Liver (tissue), 9 donors: ENCODE results near the gene EXOC3. TPM values are rescaled to one million over a fixed set of nuclear protein-coding genes. Genes with fewer than 3 reads are reported as not detected.

Experiments used
- DNase-seq: peaks from one replicate; pipeline ENCODE4 v3.0.0-alpha.2; 2017; ENCODE audit warnings: low spot score
- H3K27ac ChIP-seq, 2 donors: one replicate each; pipeline ENCODE4 v1.7.0; 2013; ENCODE audit warnings: inconsistent platforms in 2 of 2, low read length in 2 of 2, control low read depth in 1 of 2, low read depth in 1 of 2, mild to moderate bottlenecking in 1 of 2
- H3K27me3 ChIP-seq, 4 donors: one replicate each; pipeline versions ENCODE4 v1.6.1 to v1.7.0; 2013; ENCODE audit warnings: low read length in 3 of 4, inconsistent platforms in 1 of 4, mild to moderate bottlenecking in 1 of 4, moderate library complexity in 1 of 4; ENCODE audit not compliant: control insufficient read depth in 4 of 4, insufficient read depth in 4 of 4
- H3K36me3 ChIP-seq, 4 donors: one replicate each; pipeline versions ENCODE4 v1.6.1 to v1.7.0; 2013; ENCODE audit warnings: low read length in 3 of 4, mild to moderate bottlenecking in 3 of 4, low read depth in 1 of 4, moderate library complexity in 1 of 4; ENCODE audit not compliant: control insufficient read depth in 4 of 4, insufficient read depth in 3 of 4
- H3K4me1 ChIP-seq, 4 donors: one replicate each; pipeline versions ENCODE4 v1.6.1 to v1.7.0; 2013; ENCODE audit warnings: low read length in 3 of 4, mild to moderate bottlenecking in 3 of 4, moderate library complexity in 1 of 4; ENCODE audit not compliant: control insufficient read depth in 4 of 4, insufficient read depth in 4 of 4
- H3K4me3 ChIP-seq, 3 donors: one replicate each; pipeline versions ENCODE4 v1.6.1 to v1.7.0; 2013; ENCODE audit warnings: low read length in 3 of 3, control low read depth in 1 of 3, low read depth in 1 of 3, mild to moderate bottlenecking in 1 of 3
- H3K9ac ChIP-seq, 2 donors: one replicate each; pipeline ENCODE4 v1.7.0; 2013; ENCODE audit warnings: low read length in 2 of 2, mild to moderate bottlenecking in 2 of 2, moderate library complexity in 2 of 2, control low read depth in 1 of 2, low read depth in 1 of 2
- H3K9me3 ChIP-seq, 4 donors: one replicate each; pipeline versions ENCODE4 v1.6.1 to v1.7.0; 2013; ENCODE audit warnings: low read length in 3 of 4; ENCODE audit not compliant: control insufficient read depth in 4 of 4
- CTCF ChIP-seq: fragments of 150-350 bp; IDR thresholded peaks from 2 replicates; pipeline ENCODE4 v1.5.1; 2017; ENCODE audit warnings: improper control_type of control experiment, low read depth, low read length; ENCODE audit not compliant: missing input control
- EGR1 ChIP-seq, 2 donors: IDR thresholded peaks; 2 replicates each; pipeline ENCODE4 v1.6.1; 2016 to 2018; ENCODE audit warnings: antibody characterized with exemption in 2 of 2, low read depth in 2 of 2
- FOXA1 ChIP-seq: IDR thresholded peaks from 2 replicates; pipeline ENCODE4 v1.6.1; 2016; ENCODE audit warnings: antibody characterized with exemption
- FOXA2 ChIP-seq: IDR thresholded peaks from 2 replicates; pipeline ENCODE4 v1.6.1; 2016; ENCODE audit warnings: antibody characterized with exemption
- HNF4G ChIP-seq: IDR thresholded peaks from 2 replicates; pipeline ENCODE4 v1.6.1; 2016; ENCODE audit warnings: antibody characterized with exemption
- MAX ChIP-seq: IDR thresholded peaks from 2 replicates; pipeline ENCODE4 v1.6.1; 2016; ENCODE audit warnings: antibody characterized with exemption
- RAD21 ChIP-seq, 2 donors: IDR thresholded peaks; 2 replicates each; pipeline ENCODE4 v1.6.1; 2016; ENCODE audit warnings: antibody characterized with exemption in 2 of 2, mild to moderate bottlenecking in 2 of 2
- SP1 ChIP-seq: IDR thresholded peaks from 2 replicates; pipeline ENCODE4 v1.6.1; 2018; ENCODE audit warnings: antibody characterized with exemption, mild to moderate bottlenecking
- TAF1 ChIP-seq: conservative IDR thresholded peaks from 2 replicates; pipeline ENCODE4 v1.6.1; 2016; ENCODE audit warnings: antibody characterized with exemption, mild to moderate bottlenecking
- YY1 ChIP-seq: IDR thresholded peaks from 2 replicates; pipeline ENCODE4 v1.6.1; 2016; ENCODE audit warnings: antibody characterized with exemption, mild to moderate bottlenecking
- ZBTB33 ChIP-seq: IDR thresholded peaks from 2 replicates; pipeline ENCODE4 v1.6.1; 2016; ENCODE audit warnings: antibody characterized with exemption
- WGBS: extraction: QIAGEN DNeasy Blood & Tissue Kit; methylation state at CpG from one replicate; pipeline ENCODE4 v1.1.7; 2013; 5-methylcytosine and 5-hydroxymethylcytosine counted together
- polyA plus RNA-seq, 2 donors: library from polyadenylated mRNA; stranded (reverse) in 1 of 2; unstranded in 1 of 2; fragments of 200-250 nt in 1 of 2; fragments of >200 nt in 1 of 2; fragmentation: Nextera tagmentation in 1 of 2; extraction: Ambion mirVana in 1 of 2; gene quantifications; one replicate each; pipeline versions ENCODE4 v1.2.1 to v1.2.3, GENCODE V29; 2013 to 2015
- total RNA-seq, 2 donors: library from RNA; depleted of rRNA; stranded (reverse); fragments of >200 nt; gene quantifications; one replicate each; pipeline ENCODE4 v1.2.3, GENCODE V29; 2014
- TF ChIP-seq, protein P1 (sequence below): IDR thresholded peaks from 2 replicates; pipeline ENCODE4 v1.6.1; 2016; ENCODE audit warnings: antibody characterized with exemption, mild to moderate bottlenecking
- donor health status: healthy.
- donor health status: healthy.
- donor health status: healthy.
- donor health status: healthy.
- donor health status: healthy.

The EXOC3 gene
- total and polyA plus RNA-seq, 4 donors = 12.4 to 23.9 (median 18.5) TPM

GRCh38 chr5:500491-500890, 57.5 kb downstream of the EXOC3 start:
- 93% methylated on average over 10 of the region's 10 CpGs for WGBS
- Histone ChIP-seq H3K36me3 (no peaks in the 10 kb centered on the region), H3K4me3 (no peak overlapping the region), H3K27ac (no peak overlapping the region), H3K9me3 (peaks cover 0 to 1% (median 0%) of the 10 kb centered on the region in 4 donors), H3K9ac (no peak overlapping the region), H3K4me1 (no peaks in the 10 kb centered on the region), H3K27me3 (peaks cover 0 to 3% (median 0%) of the 10 kb centered on the region in 4 donors)
- DNase-seq = no peak
- no peak for TF ChIP-seq HNF4G
- TF ChIP-seq SP1 = no peak
- TF ChIP-seq FOXA1 = no peak
- TF ChIP-seq MAX = no peak
- TF ChIP-seq ZBTB33 = no peak
- TF ChIP-seq YY1 = no peak
- TF ChIP-seq RAD21 (IDR thresholded peaks at IDR 0.05) = no peak
- TF ChIP-seq TAF1 = no peak
- TF ChIP-seq FOXA2 = no peak
- no peak for TF ChIP-seq CTCF
- TF ChIP-seq, protein P1, sequence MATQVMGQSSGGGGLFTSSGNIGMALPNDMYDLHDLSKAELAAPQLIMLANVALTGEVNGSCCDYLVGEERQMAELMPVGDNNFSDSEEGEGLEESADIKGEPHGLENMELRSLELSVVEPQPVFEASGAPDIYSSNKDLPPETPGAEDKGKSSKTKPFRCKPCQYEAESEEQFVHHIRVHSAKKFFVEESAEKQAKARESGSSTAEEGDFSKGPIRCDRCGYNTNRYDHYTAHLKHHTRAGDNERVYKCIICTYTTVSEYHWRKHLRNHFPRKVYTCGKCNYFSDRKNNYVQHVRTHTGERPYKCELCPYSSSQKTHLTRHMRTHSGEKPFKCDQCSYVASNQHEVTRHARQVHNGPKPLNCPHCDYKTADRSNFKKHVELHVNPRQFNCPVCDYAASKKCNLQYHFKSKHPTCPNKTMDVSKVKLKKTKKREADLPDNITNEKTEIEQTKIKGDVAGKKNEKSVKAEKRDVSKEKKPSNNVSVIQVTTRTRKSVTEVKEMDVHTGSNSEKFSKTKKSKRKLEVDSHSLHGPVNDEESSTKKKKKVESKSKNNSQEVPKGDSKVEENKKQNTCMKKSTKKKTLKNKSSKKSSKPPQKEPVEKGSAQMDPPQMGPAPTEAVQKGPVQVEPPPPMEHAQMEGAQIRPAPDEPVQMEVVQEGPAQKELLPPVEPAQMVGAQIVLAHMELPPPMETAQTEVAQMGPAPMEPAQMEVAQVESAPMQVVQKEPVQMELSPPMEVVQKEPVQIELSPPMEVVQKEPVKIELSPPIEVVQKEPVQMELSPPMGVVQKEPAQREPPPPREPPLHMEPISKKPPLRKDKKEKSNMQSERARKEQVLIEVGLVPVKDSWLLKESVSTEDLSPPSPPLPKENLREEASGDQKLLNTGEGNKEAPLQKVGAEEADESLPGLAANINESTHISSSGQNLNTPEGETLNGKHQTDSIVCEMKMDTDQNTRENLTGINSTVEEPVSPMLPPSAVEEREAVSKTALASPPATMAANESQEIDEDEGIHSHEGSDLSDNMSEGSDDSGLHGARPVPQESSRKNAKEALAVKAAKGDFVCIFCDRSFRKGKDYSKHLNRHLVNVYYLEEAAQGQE = no peak

GRCh38 chr5:501105-501830, 58.3 kb downstream of the EXOC3 start:
- Histone ChIP-seq H3K4me1 (no peaks in the 10 kb centered on the region), H3K36me3 (no peaks in the 10 kb centered on the region), H3K27ac (no peak overlapping the region), H3K9ac (no peak overlapping the region), H3K9me3 (peaks cover 0 to 1% (median 0%) of the 10 kb centered on the region in 4 donors), H3K27me3 (peaks cover 0 to 3% (median 0%) of the 10 kb centered on the region in 4 donors), H3K4me3 (no peak overlapping the region)
- no peak for DNase-seq
- no peak for TF ChIP-seq SP1
- no peak for TF ChIP-seq EGR1 (IDR thresholded peaks at IDR 0.05; ENCODE audit: low read depth in 2 of 2)
- no peak for TF ChIP-seq TAF1
- TF ChIP-seq HNF4G = no peak
- no peak for TF ChIP-seq CTCF
- 79% methylated on average over 41 of the region's 41 CpGs for WGBS
